ENCODE measurements around the gene LAMB3.

The LAMB3 gene

GRCh38 chr1:209655411-209656231, 3.4 kb upstream of the LAMB3 start:
- no peaks in the 10 kb centered on the region for H3K27me3 ChIP-seq (ENCODE audit: insufficient read depth, low read length)
- H2AFZ ChIP-seq (ENCODE audit: low read depth, low read length), result no peak overlapping the region
- peaks cover 2% of the 10 kb centered on the region for H3K4me1 ChIP-seq (ENCODE audit: insufficient read depth, low read length)
- no peak overlapping the region for H3K4me3 ChIP-seq (ENCODE audit: low read length)
- no peaks in the 10 kb centered on the region for H3K36me3 ChIP-seq (ENCODE audit: insufficient read depth, low read length)
- H3K9me3 ChIP-seq (ENCODE audit: low read length), result no peaks in the 10 kb centered on the region

GRCh38 chr1:209653915-209654351, 1.7 kb upstream of the LAMB3 start:
- Histone ChIP-seq H2AFZ (ENCODE audit: low read depth, low read length) (no peak overlapping the region), H3K27me3 (ENCODE audit: insufficient read depth, low read length) (no peaks in the 10 kb centered on the region), H3K9me3 (ENCODE audit: low read length) (no peaks in the 10 kb centered on the region), H3K36me3 (ENCODE audit: insufficient read depth, low read length) (no peaks in the 10 kb centered on the region), H3K4me1 (ENCODE audit: insufficient read depth, low read length) (no peaks in the 10 kb centered on the region), H3K4me3 (ENCODE audit: low read length) (no peak overlapping the region)

- H3K4me1 ChIP-seq (ENCODE audit: insufficient read depth, low read length), result no peaks in the 10 kb centered on the region
- H3K9me3 ChIP-seq (ENCODE audit: low read length), result no peaks in the 10 kb centered on the region
- no peak overlapping the region for H2AFZ ChIP-seq (ENCODE audit: low read depth, low read length)
- H3K4me3 ChIP-seq (ENCODE audit: low read length), result no peak overlapping the region
- no peaks in the 10 kb centered on the region for H3K36me3 ChIP-seq (ENCODE audit: insufficient read depth, low read length)
- no peaks in the 10 kb centered on the region for H3K27me3 ChIP-seq (ENCODE audit: insufficient read depth, low read length)
Observed at GRCh38 chr1:209652873-209653401, 712 bp upstream of the LAMB3 start.

GRCh38 chr1:209651138-209651587, 1.1 kb downstream of the LAMB3 start:
- Histone ChIP-seq H3K4me3 (ENCODE audit: low read length) (no peak overlapping the region), H3K27me3 (ENCODE audit: insufficient read depth, low read length) (no peaks in the 10 kb centered on the region), H3K36me3 (ENCODE audit: insufficient read depth, low read length) (no peaks in the 10 kb centered on the region), H3K4me1 (ENCODE audit: insufficient read depth, low read length) (no peaks in the 10 kb centered on the region), H2AFZ (ENCODE audit: low read depth, low read length) (no peak overlapping the region), H3K9me3 (ENCODE audit: low read length) (no peaks in the 10 kb centered on the region)

DNA sequence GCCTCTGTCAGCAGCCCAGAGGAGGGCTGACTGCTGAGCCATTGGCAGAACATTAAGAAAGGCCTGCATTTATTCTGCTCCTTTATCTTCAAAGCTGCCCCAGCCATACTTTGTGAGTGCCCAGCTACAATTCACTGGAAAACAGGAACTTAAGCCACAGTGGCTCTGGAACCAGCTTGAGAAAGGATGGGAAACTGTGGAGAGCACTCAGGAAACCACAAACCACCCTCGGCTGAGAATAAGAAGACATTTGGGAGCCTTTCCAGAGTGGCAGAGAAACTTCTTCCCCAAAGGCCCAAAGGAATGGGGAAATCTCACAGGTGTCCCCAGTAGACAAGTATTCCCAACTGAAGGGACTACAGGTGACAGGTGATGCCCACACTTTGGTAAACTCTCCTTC, 1.8 kb downstream of the LAMB3 start:
- no peaks in the 10 kb centered on the region for H3K4me1 ChIP-seq (ENCODE audit: insufficient read depth, low read length)

DNA sequence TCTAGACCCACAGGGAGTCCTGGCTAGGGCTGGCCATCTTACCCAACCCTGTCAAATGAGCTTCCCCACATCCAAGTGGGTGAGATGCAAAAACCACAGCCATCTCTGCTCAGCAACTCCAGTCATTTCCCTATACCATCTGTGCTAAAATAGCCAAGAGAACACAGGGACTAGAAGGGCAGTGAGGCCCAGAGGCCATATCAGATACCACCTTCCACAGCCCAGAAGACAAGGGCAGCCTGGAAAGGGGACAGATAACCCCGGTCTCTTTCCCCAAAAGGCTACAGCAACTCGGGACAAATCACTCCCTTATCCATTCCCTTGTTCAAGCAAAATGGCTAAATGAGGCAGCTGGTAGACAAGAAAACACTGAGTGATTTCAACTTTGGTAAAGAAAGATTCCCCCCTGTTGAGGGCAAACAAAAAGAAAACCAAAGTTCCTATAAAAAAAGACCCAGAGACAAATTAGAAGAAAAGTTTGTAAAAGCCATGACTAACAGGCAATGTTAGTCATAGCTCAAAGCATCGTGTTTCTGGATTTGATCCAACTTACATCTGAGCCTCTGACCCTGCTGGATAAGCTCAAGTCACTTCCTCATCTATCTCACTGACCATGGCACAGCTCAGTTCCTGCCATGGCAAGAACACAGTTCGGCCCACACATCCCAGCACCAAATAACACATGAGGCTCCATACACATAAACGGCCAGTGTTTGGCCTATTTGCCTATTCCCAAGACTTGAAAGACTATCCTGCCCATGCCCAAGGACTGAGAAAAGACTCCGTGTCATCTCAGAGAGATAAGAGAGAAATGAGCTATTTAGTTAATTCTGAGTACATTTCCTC, 3.1 kb downstream of the LAMB3 start:
- no peaks in the 10 kb centered on the region for H3K9me3 ChIP-seq (ENCODE audit: low read length)
- H3K4me1 ChIP-seq (ENCODE audit: insufficient read depth, low read length), result no peaks in the 10 kb centered on the region
- no peaks in the 10 kb centered on the region for H3K36me3 ChIP-seq (ENCODE audit: insufficient read depth, low read length)
- no peak overlapping the region for H3K4me3 ChIP-seq (ENCODE audit: low read length)
- H2AFZ ChIP-seq (ENCODE audit: low read depth, low read length), result no peak overlapping the region
- H3K27me3 ChIP-seq (ENCODE audit: insufficient read depth, low read length), result no peaks in the 10 kb centered on the region

More for the DNA sequence above, 1.8 kb downstream of the LAMB3 start:
- Histone ChIP-seq H3K27me3 (ENCODE audit: insufficient read depth, low read length) (no peaks in the 10 kb centered on the region), H2AFZ (ENCODE audit: low read depth, low read length) (no peak overlapping the region), H3K36me3 (ENCODE audit: insufficient read depth, low read length) (no peaks in the 10 kb centered on the region), H3K4me3 (ENCODE audit: low read length) (no peak overlapping the region), H3K9me3 (ENCODE audit: low read length) (no peaks in the 10 kb centered on the region)

- no peaks in the 10 kb centered on the region for H3K36me3 ChIP-seq (ENCODE audit: insufficient read depth, low read length)
- no peaks in the 10 kb centered on the region for H3K9me3 ChIP-seq (ENCODE audit: low read length)
- H2AFZ ChIP-seq (ENCODE audit: low read depth, low read length), result no peak overlapping the region
- H3K4me3 ChIP-seq (ENCODE audit: low read length), result no peak overlapping the region
- H3K27me3 ChIP-seq (ENCODE audit: insufficient read depth, low read length), result no peaks in the 10 kb centered on the region
- H3K4me1 ChIP-seq (ENCODE audit: insufficient read depth, low read length), result no peaks in the 10 kb centered on the region
Observed at GRCh38 chr1:209648346-209648745, 3.9 kb downstream of the LAMB3 start.

DNA sequence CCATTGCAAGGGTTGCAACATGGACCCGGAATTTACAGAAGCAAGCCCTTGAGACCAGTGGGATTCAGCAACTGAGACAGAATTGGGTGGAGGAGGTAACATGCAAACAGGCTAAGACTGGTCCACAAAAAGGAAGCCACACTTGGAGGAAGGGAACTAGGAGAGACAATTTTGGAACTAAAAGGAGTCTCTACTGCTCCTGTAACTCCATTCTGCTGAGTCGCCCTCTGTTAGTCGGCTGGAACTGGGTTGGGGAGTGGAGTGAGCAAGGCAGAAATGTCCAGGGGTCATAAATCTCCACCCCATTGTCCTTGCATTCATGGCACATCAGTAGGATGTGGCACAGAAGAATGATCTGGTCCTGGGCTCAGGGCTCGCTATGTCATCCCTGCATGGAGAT, 5.1 kb downstream of the LAMB3 start:
- H3K9me3 ChIP-seq (ENCODE audit: low read length), result no peaks in the 10 kb centered on the region
- no peaks in the 10 kb centered on the region for H3K4me1 ChIP-seq (ENCODE audit: insufficient read depth, low read length)
- no peaks in the 10 kb centered on the region for H3K36me3 ChIP-seq (ENCODE audit: insufficient read depth, low read length)
- no peak overlapping the region for H2AFZ ChIP-seq (ENCODE audit: low read depth, low read length)
- H3K27me3 ChIP-seq (ENCODE audit: insufficient read depth, low read length), result no peaks in the 10 kb centered on the region
- H3K4me3 ChIP-seq (ENCODE audit: low read length), result no peak overlapping the region

DNA sequence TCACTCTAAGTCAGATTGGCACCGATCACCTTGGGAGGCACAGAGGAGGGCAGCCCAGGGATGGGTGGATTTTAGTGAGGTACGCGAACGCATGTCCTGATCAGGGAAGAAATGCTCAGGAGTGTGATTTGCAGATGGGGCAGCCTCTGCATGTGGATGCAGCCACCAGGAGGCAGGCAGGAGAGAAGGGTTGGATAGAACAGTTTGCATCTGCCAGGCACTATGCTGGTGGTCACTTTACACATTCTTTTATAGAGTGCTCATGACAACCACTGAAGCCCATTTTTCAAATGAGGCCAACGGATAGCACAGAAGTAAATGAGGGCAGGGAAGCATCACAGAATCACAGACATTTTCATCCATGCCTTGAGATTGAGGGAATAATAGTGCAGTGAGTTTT, 5.7 kb downstream of the LAMB3 start:
- Histone ChIP-seq H3K9me3 (ENCODE audit: low read length) (no peaks in the 10 kb centered on the region), H3K27me3 (ENCODE audit: insufficient read depth, low read length) (no peaks in the 10 kb centered on the region), H3K36me3 (ENCODE audit: insufficient read depth, low read length) (no peaks in the 10 kb centered on the region), H2AFZ (ENCODE audit: low read depth, low read length) (no peak overlapping the region), H3K4me1 (ENCODE audit: insufficient read depth, low read length) (no peaks in the 10 kb centered on the region), H3K4me3 (ENCODE audit: low read length) (no peak overlapping the region)

GRCh38 chr1:209645574-209646452, 6.4 kb downstream of the LAMB3 start:
- Histone ChIP-seq H3K9me3 (ENCODE audit: low read length) (no peaks in the 10 kb centered on the region), H3K36me3 (ENCODE audit: insufficient read depth, low read length) (no peaks in the 10 kb centered on the region), H3K27me3 (ENCODE audit: insufficient read depth, low read length) (no peaks in the 10 kb centered on the region), H2AFZ (ENCODE audit: low read depth, low read length) (no peak overlapping the region), H3K4me3 (ENCODE audit: low read length) (no peak overlapping the region), H3K4me1 (ENCODE audit: insufficient read depth, low read length) (no peaks in the 10 kb centered on the region)

DNA sequence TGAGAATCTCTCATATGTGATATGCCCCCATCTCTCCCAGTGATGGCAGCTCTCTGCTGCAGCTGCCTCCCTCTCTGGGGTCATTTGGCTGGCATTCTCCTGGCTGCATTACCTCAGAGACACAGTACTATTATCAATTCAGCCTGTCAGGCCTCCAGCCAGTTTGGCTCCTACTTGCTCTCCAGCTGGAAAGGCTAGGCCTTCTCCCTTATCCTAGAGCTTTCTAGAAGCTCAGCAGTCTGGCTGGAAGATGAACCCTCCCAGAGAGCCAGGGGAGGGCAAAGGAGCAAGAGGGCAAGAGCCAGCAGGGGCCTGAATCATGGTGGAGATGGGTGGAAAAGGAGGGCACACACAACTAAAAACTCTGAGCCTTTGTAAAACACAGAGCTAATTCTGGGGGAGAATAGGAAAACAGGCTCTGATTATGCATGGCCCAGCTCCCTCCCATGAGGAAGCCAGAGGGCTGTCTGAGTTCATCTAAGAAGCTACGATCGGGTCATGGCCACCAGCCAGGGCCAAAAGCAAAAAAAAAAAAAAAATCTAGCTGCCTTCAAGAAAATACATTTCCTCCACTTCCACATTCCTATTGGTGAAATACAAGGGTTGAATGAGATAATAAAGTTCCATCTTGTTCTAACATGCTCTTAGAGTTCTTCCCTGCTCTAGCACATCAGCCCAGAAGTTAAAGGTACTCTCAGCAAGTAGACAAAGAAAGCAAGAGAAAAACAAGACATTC, 8.8 kb downstream of the LAMB3 start:
- Histone ChIP-seq H3K9me3 (ENCODE audit: low read length) (no peaks in the 10 kb centered on the region), H3K4me3 (ENCODE audit: low read length) (no peak overlapping the region), H2AFZ (ENCODE audit: low read depth, low read length) (no peak overlapping the region), H3K36me3 (ENCODE audit: insufficient read depth, low read length) (no peaks in the 10 kb centered on the region), H3K27me3 (ENCODE audit: insufficient read depth, low read length) (no peaks in the 10 kb centered on the region), H3K4me1 (ENCODE audit: insufficient read depth, low read length) (no peaks in the 10 kb centered on the region)

- Histone ChIP-seq H3K36me3 (ENCODE audit: insufficient read depth, low read length) (no peaks in the 10 kb centered on the region), H2AFZ (ENCODE audit: low read depth, low read length) (no peak overlapping the region), H3K9me3 (ENCODE audit: low read length) (no peaks in the 10 kb centered on the region), H3K27me3 (ENCODE audit: insufficient read depth, low read length) (no peaks in the 10 kb centered on the region), H3K4me1 (ENCODE audit: insufficient read depth, low read length) (no peaks in the 10 kb centered on the region), H3K4me3 (ENCODE audit: low read length) (no peak overlapping the region)
Observed at GRCh38 chr1:209642816-209643215, 9.4 kb downstream of the LAMB3 start.

Data from neuron (in vitro differentiated cells).